HepG2 (cell line): ENCODE measurements around the gene BICDL2. TPM values are rescaled to one million over a fixed set of nuclear protein-coding genes. Genes with fewer than 3 reads are reported as not detected.

Experiments used
- ADNP ChIP-seq: sonication (generic); formaldehyde crosslinking; IDR thresholded peaks from 2 replicates; pipeline ENCODE4 v1.4.0; 2020; ENCODE audit warnings: missing genetic modification reagents
- AGO2 ChIP-seq: fragments of 200-400 bp; formaldehyde crosslinking; optimal IDR thresholded peaks from 2 replicates; pipeline ENCODE3; 2017; ENCODE audit warnings: mild to moderate bottlenecking, low read depth, low read length, moderate library complexity
- CC2D1A ChIP-seq: sonication (generic); formaldehyde crosslinking; IDR thresholded peaks from 2 replicates; pipeline ENCODE4 v1.8.1; 2023; ENCODE audit warnings: mild to moderate bottlenecking, missing genetic modification reagents
- CCAR2 ChIP-seq: fragments of 200-400 bp; formaldehyde crosslinking; optimal IDR thresholded peaks from 2 replicates; pipeline ENCODE3; 2018; ENCODE audit warnings: low read depth, mild to moderate bottlenecking, low read length, moderate library complexity
- ETV5 ChIP-seq: IDR thresholded peaks from 2 replicates; pipeline ENCODE4 v1.6.1; 2018; ENCODE audit warnings: missing biosample characterization, missing genetic modification reagents, inconsistent platforms, borderline replicate concordance
- HMGXB4 ChIP-seq, 2 experiments: sonication (generic) in 1 of 2; formaldehyde crosslinking in 1 of 2; IDR thresholded peaks; 2 replicates each; pipeline versions ENCODE4 v1.4.0 to v1.6.1; 2018 to 2020; ENCODE audit warnings: missing genetic modification reagents in 2 of 2, borderline replicate concordance in 1 of 2, low read depth in 1 of 2, mild to moderate bottlenecking in 1 of 2, missing biosample characterization in 1 of 2
- JUNB ChIP-seq: sonication (generic); formaldehyde crosslinking; IDR thresholded peaks from 2 replicates; pipeline ENCODE4 v1.8.0; 2022; ENCODE audit warnings: missing genetic modification reagents, mild to moderate bottlenecking, borderline replicate concordance
- KDM4B ChIP-seq: sonication (generic); formaldehyde crosslinking; IDR thresholded peaks from 2 replicates; pipeline ENCODE4 v1.4.0; 2020; ENCODE audit warnings: missing genetic modification reagents
- LBX2 ChIP-seq: sonication (generic); formaldehyde crosslinking; IDR thresholded peaks from 2 replicates; pipeline ENCODE4 v1.5.0; 2020; ENCODE audit warnings: missing genetic modification reagents, mild to moderate bottlenecking, borderline replicate concordance
- MYNN ChIP-seq: sonication (generic); formaldehyde crosslinking; IDR thresholded peaks from 2 replicates; pipeline ENCODE4 v1.4.0; 2020; ENCODE audit warnings: mild to moderate bottlenecking, low read depth, missing genetic modification reagents
- NR2F2 ChIP-seq: IDR thresholded peaks from 2 replicates; pipeline ENCODE4 v1.6.1; 2012; ENCODE audit warnings: low read depth, inconsistent platforms, borderline replicate concordance
- POLR2AphosphoS2 ChIP-seq: IDR thresholded peaks from 2 replicates; pipeline ENCODE4 v1.6.1; 2011; ENCODE audit warnings: low read depth, low read length, improper control_type of control experiment
- RAD51 ChIP-seq: fragments of 450-650 bp; IDR thresholded peaks from 2 replicates; pipeline ENCODE4 v1.6.1; 2016; ENCODE audit warnings: borderline replicate concordance
- SOX6 ChIP-seq, 2 experiments: fragments of 450-650 bp in 1 of 2; sonication (generic) in 1 of 2; formaldehyde crosslinking in 1 of 2; IDR thresholded peaks; 2 replicates each; pipeline versions ENCODE4 v1.4.0 to v1.6.1; 2017 to 2020; ENCODE audit warnings: antibody characterized with exemption in 1 of 2, mild to moderate bottlenecking in 1 of 2, missing genetic modification reagents in 1 of 2
- SRSF9 ChIP-seq: fragments of 200-400 bp; formaldehyde crosslinking; IDR thresholded peaks from 2 replicates; pipeline ENCODE4 v1.6.1; 2018; ENCODE audit warnings: borderline replicate concordance, mild to moderate bottlenecking, low read depth, low read length; ENCODE audit not compliant: insufficient read depth, poor library complexity, severe bottlenecking
- TEAD3 ChIP-seq: optimal IDR thresholded peaks from 2 replicates; pipeline ENCODE3; 2016; ENCODE audit warnings: borderline replicate concordance
- TFE3 ChIP-seq: IDR thresholded peaks from 2 replicates; pipeline ENCODE4 v1.6.1; 2016
- ZBTB21 ChIP-seq: sonication (generic); formaldehyde crosslinking; IDR thresholded peaks from 2 replicates; pipeline ENCODE4 v1.4.0; 2020; ENCODE audit warnings: missing genetic modification reagents
- ZNF496 ChIP-seq: sonication (generic); formaldehyde crosslinking; IDR thresholded peaks from 2 replicates; pipeline ENCODE4 v1.8.1; 2023; ENCODE audit warnings: mild to moderate bottlenecking, moderate library complexity, missing genetic modification reagents; ENCODE audit not compliant: insufficient replicate concordance
- polyA plus RNA-seq, 8 experiments: library from polyadenylated mRNA; depleted of rRNA in 3 of 8; stranded (reverse) in 7 of 8; unstranded in 1 of 8; fragments of >200 nt; fragmentation: Illumina TruSeq in 4 of 8; extraction: Trizol in 4 of 8; gene quantifications; 2 replicates each; pipeline versions ENCODE4 v1.2.1 to v1.2.3, GENCODE V29; 2011 to 2016; ENCODE audit warnings: low read depth in 4 of 8, missing spikeins in 1 of 8, mixed read lengths in 1 of 8; ENCODE audit not compliant: insufficient read depth in 1 of 8
- total RNA-seq, 5 experiments: library from RNA; depleted of rRNA; stranded (reverse); fragments of >200 nt; fragmentation: Illumina TruSeq; extraction: Trizol; gene quantifications; 2 replicates each; pipeline ENCODE4 v1.2.3, GENCODE V29; 2016; ENCODE audit warnings: low read depth in 1 of 5
- TF ChIP-seq, protein P1 (sequence below): sonication (generic); formaldehyde crosslinking; IDR thresholded peaks from 2 replicates; pipeline ENCODE4 v1.4.0; 2020; ENCODE audit warnings: low read depth, mild to moderate bottlenecking, missing genetic modification reagents

BICDL2 gene
- total and polyA plus RNA-seq, 2 of the 13 experiments (the other 11 are each of a cell fraction or from before 2014, with no cell fraction given): 0.12 TPM; not detected in 1

GRCh38 chr16:3023669-3024478 lies 12.9 kb downstream of the BICDL2 start, which contains the start of the genes HCFC1R1 and THOC6 (continued):
- TF ChIP-seq, protein P1, sequence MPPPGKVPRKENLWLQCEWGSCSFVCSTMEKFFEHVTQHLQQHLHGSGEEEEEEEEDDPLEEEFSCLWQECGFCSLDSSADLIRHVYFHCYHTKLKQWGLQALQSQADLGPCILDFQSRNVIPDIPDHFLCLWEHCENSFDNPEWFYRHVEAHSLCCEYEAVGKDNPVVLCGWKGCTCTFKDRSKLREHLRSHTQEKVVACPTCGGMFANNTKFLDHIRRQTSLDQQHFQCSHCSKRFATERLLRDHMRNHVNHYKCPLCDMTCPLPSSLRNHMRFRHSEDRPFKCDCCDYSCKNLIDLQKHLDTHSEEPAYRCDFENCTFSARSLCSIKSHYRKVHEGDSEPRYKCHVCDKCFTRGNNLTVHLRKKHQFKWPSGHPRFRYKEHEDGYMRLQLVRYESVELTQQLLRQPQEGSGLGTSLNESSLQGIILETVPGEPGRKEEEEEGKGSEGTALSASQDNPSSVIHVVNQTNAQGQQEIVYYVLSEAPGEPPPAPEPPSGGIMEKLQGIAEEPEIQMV (CRISPR knock-in tag): peak; percentile 81
- TF ChIP-seq KDM4B (peak; percentile 87; the same call in 1 of the 2 replicates), MYNN (CRISPR knock-in tag) (no peak), HMGXB4 (CRISPR knock-in tag; IDR thresholded peaks at IDR 0.05; ENCODE audit: borderline replicate concordance in 1 of 2, low read depth in 1 of 2) (peak; percentile 49 to 75; a peak in 3 of 4 replicates), LBX2 (CRISPR knock-in tag) (no peak; the same call in 1 of the 2 replicates), ETV5 (CRISPR knock-in tag) (peak; percentile 66), TFE3 (CRISPR knock-in tag) (peak; percentile 95), ADNP (CRISPR knock-in tag) (no peak), CCAR2 (no peak), NR2F2 (no peak; the same call in 1 of the 2 replicates), SRSF9 (no peak), CC2D1A (CRISPR knock-in tag) (no peak), ZNF496 (no peak), SOX6 (IDR thresholded peaks at IDR 0.05) (no peak), SOX6 (CRISPR knock-in tag; IDR thresholded peaks at IDR 0.05) (peak; percentile 26; the same call in 1 of the 2 replicates), TEAD3 (CRISPR knock-in tag) (peak; percentile 80), AGO2 (peak; percentile 100), JUNB (CRISPR knock-in tag) (peak; percentile 41; the same call in 1 of the 2 replicates), RAD51 (0 out of 2 replicates have a peak, but pooled peaks have one; percentile 32), POLR2AphosphoS2 (peak; percentile 98), ZBTB21 (CRISPR knock-in tag) (no peak; the same call in 1 of the 2 replicates)
